GM19324 (cell line): ENCODE data around the gene ALAS1.
"Not testable (repeated sequence)": the region's sequence is repeated elsewhere in the genome, so short reads cannot be mapped to it uniquely, and the experiment has no call there.

ENCODE experiments used
- ATAC-seq: cut with Tn5 transposase; IDR thresholded peaks from one replicate; pipeline ENCODE4 v1.9.1; 2021; ENCODE audit warnings: mild to moderate bottlenecking, moderate library complexity; ENCODE audit not compliant: unreplicated experiment, low FRiP score

Gene ALAS1

DNA sequence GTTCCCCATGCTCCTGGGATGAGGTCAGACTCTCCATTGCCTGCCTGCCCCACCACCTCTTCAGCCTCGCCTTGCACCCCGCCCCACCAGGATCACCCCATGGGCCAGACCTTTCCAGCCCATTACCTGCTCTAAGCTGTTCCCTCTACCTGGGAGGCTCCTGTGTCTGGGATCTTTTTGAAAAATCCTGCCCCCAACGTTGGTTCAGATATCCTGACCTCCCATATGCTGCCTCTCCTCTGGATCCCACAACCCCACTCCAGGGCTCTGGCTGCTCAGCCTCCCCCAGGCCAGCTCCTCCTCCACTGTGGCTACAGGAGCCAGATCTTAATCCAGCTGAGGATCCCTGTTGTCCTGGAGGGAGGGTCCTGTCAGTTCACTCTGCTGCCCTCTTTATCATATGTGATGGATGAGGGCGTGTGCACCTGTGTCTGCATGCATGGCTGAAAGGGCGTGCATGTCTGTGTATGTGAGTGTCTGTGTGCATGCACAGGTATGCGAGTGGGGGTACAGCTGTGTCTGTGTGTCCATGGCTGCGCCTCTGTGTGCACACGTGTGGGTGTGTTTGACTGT is 21.7 kb upstream of the ALAS1 start:
- no peak for ATAC-seq

DNA sequence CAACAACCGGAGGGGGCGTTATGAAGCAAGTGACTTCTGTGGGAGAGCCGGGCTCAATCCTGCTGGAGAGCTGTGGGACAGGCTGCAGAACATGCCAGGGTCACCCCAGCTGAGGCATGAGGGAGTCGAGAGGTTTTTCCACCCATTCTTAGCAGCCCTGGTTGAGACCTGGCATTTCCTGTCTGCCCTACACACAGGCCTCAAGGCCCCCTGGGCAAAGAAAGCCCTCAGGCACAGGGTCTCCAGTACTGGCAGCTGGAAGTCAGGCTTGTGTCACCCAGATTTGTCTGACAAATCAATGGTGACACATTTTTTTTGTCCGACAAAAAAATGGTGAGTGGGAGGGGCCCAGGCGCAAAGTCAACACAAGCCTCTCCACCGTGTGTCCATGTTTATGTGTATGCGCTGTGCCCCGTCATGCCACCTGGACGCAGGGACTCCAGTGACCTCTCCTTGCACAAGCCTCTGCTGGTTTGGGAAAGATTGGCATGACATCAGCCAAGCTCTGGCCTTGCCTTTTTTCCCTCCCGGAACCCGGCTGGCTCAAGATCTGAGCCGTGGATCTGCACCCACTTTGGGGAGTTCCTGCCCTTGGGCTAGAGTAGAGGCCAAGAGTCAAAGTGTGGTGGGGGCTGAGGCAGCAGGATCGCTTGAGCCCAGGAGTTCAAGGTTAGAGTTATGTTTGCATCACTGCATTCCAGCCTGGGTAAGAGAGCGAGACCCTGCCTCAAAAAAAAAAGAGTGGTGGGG is 20.8 kb upstream of the ALAS1 start:
- ATAC-seq: no peak

DNA sequence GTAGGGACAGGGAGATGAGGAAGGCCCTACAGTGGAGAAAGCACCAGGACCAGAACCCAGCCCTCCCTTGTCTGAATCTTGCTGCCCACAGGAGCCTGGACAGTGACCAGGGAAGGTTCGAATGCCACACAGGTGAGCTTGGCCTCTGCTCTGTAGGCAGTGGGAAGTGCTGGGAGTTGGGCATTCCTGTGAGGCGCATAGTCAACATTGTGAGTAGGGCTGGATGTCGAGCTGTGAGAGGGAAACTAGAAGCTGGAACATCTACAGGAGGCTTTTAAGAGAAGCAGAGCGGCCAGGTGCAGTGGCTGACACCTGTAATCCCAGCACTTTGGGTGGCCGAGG is 20.3 kb upstream of the ALAS1 start:
- ATAC-seq: no peak

DNA sequence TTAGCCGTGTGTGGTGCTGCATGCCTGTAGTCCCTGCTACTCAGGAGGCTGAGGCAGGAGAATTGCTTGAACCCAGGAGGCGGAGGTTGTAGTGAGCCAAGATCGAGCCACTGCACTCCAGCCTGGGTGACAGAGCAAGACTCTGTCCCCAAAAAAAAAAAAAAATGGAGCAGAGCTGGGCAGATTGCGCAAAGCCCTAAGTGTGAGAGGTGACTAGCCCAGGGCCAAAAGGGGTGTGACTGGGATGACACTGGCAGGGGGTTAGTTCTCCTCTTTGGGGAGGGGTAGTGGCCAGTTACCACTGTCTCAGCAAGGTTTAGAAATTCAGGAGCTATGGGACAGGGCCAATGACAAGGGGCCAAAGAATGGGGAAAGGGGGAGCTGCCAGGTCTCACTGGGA is 19.8 kb upstream of the ALAS1 start:
- not testable (repeated sequence) for ATAC-seq

- no peak for ATAC-seq
Measured at GRCh38 chr3:52178537-52178936, 19.4 kb upstream of the ALAS1 start.

DNA sequence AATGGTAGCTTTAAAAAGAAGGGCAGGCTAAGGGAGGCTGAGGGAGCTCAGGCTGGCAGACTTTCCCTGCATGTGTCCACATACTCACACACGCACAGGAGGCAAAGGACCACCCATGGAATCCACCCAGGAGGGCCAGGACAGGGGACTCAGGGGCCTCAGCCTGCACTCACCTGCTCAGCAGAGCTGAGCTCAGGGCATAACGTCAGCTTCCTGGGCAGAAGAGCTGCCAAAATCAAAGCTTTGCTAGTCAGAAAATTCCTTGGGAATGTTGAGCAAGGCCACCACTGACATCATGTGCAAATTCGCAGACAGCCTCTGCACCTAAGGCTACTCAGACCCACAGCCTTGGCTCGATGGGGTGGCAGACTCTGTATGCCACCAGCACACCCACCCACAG is 16.4 kb upstream of the ALAS1 start:
- no peak for ATAC-seq

GRCh38 chr3:52182196-52182595 is 15.8 kb upstream of the ALAS1 start:
- no peak for ATAC-seq

- no peak for ATAC-seq
Measured at GRCh38 chr3:52182691-52183090, 15.3 kb upstream of the ALAS1 start.

GRCh38 chr3:52183786-52184445 is 14.0 kb upstream of the ALAS1 start:
- no peak for ATAC-seq

GRCh38 chr3:52184690-52185089 is 13.3 kb upstream of the ALAS1 start:
- no peak for ATAC-seq

DNA sequence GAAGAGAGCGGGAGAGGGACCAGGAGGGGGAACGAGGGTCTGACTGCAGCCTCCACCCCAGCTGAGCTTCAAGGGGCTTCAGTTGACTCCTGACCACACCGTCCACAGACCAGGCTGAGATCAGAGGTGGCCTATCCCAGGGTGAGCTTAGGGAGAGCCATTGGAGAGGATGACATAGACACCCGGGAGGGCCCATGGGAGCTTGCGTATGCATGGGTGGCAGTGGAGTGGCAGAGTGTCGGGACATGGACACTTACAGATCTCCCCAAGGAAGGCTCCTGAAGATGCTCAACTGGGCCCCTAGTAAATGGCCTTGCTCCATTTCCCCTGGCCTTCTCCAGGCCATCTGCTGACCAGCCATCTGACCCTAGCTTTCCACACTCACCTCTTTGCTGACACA is 12.6 kb upstream of the ALAS1 start:
- ATAC-seq: no peak

GRCh38 chr3:52185837-52186236 is 12.1 kb upstream of the ALAS1 start:
- ATAC-seq: no peak

DNA sequence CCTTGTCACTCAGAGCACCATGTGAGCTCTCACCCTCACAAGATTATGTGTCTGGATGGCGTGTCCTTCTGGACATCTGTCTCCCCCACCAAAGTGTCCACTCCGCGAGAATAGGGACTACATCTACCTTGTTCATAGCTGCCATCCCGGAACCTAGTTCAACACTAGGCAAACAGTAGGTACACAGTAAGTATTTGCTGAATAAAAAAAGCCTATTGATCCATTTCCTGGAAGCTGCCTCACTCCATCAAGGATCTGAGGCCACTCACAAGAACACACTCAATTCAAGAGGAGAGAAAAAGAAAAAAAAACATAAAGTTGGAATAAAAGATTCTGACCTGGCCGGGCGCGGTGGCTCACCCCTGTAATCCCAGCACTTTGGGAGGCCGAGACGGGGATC is 11.2 kb upstream of the ALAS1 start:
- ATAC-seq: no peak

- no peak for ATAC-seq
Measured at GRCh38 chr3:52188556-52188955, 9.4 kb upstream of the ALAS1 start.

- ATAC-seq: no peak
Measured at GRCh38 chr3:52190294-52191074, 7.5 kb upstream of the ALAS1 start.

GRCh38 chr3:52191663-52192062 is 6.3 kb upstream of the ALAS1 start:
- no peak for ATAC-seq

GRCh38 chr3:52193065-52193464 is 4.9 kb upstream of the ALAS1 start:
- no peak for ATAC-seq

GRCh38 chr3:52194485-52195290 is 3.3 kb upstream of the ALAS1 start:
- no peak for ATAC-seq

GRCh38 chr3:52195291-52195597 is 2.7 kb upstream of the ALAS1 start:
- no peak for ATAC-seq

DNA sequence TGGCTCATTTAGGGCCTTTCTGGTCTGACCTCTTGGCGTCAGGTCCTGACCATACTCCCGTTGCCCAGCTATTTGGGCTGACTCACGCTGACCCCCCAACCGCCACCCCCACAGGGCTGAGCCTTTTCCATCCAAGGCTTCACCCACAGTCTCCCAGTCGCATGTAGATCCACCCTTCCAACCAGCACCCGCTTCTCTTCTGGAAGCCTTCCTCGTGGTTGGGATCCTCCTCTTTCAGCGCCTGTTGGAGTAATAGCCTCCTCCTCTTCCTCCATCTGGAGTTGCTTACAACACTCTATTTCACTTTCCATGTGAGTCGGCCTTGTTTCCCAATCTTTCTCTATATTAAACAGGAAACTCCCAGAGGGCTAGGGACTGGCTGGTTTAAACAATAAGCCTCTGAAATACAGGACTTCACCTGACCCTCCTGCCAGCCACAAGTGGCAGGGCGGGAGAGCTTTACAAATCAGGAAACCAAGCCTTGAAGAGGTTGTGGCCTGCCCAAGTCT is 2.1 kb upstream of the ALAS1 start:
- no peak for ATAC-seq
